NCI-H446 (cell line): ENCODE measurements around the gene HOXC13.

Experiments
- DNase-seq, 2 experiments: peaks; one replicate each; lab custom pipeline; 2025; lab: John Stamatoyannopoulos, UW

Gene HOXC13

DNA sequence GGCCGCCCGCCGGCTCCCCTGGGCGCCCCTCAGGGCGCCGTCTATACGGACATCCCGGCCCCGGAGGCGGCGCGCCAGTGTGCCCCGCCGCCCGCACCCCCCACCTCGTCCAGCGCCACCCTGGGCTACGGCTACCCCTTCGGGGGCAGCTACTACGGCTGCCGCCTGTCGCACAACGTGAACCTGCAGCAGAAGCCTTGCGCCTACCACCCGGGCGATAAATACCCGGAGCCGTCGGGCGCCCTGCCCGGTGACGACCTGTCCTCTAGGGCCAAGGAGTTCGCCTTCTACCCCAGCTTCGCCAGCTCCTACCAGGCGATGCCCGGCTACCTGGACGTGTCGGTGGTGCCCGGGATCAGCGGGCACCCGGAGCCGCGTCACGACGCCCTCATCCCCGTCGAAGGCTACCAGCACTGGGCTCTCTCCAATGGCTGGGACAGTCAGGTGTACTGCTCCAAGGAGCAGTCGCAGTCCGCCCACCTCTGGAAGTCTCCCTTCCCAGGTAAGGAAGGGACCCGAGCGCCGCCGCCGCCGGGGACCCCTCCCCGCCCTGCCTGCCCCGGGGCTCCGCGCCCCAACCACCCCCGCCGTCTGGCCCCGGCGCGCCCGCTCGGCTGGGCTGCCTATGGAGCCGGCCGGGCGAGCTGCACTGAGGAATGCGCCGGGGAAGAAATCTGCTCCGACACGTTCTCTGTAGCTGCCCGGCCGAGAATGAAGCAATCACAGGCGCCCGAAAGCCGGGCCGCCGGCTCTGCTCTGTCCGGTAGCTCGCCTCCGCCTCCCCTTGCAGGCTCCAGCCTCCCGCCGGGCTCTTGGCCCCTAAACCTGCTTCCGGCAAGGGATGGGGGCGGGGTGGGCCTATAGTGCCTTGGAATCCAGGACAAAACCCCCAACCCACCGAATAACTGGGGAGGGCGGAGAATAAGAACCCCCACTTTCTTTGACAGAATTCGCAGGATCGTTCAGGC is 794 bp downstream of the HOXC13 start:
- no peak for DNase-seq

DNA sequence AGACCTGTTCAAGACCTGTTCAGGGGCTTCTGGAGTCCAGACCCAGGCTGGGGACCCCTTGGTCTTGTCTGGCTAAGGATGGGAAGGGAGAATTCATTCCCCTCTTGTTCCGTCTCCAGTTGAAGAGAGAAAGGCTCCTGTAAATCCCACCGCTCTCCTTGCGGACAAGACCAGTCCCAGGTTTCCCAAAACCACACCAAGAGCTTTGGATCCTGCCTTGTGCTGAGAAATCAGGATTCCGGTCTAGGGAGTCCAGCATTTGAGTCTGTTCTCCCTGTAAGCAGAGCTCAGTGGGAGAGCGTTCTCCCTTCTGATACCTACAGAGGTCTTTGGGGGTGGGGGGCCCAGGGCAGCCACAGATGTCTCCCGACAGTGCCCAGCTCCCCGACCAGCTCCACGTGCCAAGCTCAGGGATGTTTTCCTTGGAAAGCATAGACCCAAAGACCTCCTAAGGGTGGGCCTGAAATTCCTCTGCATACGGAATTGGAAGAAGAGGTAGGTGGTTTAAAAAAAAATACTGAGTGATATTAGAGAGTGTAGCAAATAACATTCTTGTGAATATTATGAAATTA is 1.9 kb downstream of the HOXC13 start:
- no peak for DNase-seq

DNA sequence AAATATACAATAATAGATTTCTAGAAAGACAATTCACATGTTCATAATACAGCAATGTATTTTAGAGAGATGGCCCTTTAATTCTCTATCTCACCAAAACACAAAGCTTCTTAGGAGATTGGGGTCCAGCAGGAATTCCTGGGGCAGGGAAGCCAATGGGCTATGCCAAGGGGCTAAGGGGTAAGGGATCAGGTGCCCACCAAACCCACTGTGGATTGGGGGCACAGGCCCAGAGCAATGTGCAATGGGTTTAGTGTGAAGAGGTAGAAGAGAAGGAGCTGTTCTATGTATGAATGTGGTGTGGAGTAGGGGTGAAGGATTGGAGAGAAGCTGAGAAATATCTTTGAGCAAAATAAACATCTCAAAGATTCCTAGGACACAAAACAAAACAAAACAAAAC is 2.6 kb downstream of the HOXC13 start:
- no peak for DNase-seq

DNA sequence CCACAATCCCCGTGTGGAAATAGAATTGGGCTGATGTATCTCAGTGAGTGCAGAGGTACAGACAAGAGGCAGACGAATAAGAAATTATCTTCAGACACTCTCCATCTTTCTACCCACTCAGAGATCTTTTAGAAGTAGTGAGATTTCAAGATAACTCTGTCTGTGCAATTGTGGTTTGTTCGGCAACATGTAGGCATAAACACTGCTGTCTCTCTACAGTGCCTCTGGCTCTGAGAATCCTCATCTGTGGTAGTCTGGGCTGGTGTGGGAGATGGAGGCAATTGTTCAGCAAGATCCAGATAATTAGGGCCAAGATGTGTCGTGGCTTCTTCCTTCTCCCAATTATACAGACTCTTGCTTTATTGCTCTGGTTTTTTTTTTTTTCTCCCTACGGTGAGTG is 3.1 kb downstream of the HOXC13 start:
- DNase-seq, result no peak

DNA sequence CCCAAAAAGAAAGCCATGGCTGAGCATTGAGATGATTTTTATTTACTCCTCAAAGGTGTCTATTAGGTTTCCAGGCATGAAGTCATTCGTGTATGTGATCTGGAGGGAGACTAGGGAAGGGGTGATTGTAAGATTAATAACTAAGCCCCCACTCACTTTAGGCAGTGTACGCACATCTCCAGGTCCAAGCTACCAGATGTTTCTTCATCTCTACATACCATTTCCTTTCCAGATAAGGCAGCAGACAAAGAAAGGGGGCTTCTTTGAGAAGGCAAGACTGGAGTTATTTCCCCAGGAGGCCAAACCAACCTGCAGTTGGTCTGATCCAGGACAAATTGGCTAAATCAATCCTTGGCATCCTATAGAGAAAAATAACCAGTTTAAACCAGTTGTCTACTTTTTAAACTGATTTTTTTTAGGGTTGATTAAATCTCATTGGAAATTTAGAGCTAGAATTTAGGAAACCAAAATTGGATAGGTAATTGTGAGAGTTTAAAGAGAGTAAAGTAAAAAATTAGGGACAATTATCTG is 3.9 kb downstream of the HOXC13 start:
- DNase-seq, result no peak

DNA sequence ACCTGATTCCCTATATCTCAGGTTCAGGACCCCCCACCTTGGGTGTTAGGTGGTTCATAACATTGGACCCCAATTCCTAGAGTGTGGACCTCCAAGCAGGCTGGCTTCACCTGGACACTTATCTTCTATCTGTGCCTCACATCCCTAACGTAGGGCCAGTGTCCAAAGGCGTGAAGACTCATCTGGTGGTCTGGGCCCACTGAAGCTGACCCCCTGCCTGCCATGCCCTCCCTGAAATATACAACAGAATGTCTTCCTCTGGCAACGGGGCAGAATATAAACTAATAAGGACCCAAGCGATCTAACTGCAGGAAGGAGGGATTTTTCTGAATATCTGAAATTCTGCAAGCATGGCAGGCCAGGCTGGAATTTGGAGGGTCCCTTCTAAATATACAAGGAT is 5.6 kb downstream of the HOXC13 start:
- DNase-seq, result no peak

DNA sequence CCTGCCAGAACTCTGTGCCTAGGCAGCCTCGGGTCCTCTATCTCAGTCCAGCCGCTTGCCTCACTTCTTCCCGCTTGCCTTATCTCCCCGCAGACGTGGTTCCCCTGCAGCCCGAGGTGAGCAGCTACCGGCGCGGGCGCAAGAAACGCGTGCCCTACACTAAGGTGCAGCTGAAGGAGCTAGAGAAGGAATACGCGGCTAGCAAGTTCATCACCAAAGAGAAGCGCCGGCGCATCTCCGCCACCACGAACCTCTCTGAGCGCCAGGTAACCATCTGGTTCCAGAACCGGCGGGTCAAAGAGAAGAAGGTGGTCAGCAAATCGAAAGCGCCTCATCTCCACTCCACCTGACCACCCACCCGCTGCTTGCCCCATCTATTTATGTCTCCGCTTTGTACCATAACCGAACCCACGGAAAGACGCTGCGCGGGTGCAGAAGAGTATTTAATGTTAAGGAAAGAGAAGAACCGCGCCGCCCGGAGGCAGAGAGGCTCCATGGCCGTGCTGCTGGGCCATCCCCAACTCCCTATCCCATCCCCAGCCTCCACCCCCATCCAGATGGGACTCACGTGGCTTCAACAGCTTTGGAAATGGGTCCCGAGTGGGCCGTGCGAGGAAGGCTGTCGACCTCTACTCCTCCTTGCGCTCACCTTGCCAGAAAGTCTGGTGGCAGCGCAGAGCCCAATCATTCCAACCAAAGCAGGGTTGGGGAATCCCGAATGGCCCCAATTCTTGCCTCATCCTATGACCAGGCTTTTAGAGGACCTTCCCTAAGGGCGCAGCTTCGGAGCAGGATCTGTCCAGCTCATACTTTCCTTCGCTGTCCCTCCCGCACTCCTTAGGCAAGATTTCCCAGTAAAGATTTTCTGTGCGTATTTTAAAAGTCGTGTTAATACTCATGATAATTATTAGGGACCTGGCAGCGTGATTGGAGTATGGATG is 6.5 kb downstream of the HOXC13 start:
- no peak for DNase-seq

DNA sequence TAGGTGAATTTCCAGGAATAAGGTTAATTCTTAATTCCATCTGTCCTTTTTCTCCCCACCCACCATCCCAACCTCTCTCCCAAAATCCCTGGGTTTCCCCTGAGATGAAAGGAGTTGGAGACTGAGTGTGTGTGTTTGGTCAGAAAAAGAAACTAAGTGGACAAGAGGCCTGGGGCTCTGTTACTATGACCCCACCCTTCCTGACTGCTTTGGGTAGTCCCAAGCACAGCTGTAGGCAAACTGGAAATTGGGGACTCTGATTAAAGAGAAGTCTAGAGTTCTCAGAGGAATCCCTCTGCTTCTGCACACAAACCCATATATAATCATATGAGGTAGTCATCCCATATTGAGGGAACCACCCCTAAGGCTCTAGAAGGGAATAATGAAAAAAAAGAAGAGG is 9.1 kb downstream of the HOXC13 start:
- DNase-seq, result no peak

DNA sequence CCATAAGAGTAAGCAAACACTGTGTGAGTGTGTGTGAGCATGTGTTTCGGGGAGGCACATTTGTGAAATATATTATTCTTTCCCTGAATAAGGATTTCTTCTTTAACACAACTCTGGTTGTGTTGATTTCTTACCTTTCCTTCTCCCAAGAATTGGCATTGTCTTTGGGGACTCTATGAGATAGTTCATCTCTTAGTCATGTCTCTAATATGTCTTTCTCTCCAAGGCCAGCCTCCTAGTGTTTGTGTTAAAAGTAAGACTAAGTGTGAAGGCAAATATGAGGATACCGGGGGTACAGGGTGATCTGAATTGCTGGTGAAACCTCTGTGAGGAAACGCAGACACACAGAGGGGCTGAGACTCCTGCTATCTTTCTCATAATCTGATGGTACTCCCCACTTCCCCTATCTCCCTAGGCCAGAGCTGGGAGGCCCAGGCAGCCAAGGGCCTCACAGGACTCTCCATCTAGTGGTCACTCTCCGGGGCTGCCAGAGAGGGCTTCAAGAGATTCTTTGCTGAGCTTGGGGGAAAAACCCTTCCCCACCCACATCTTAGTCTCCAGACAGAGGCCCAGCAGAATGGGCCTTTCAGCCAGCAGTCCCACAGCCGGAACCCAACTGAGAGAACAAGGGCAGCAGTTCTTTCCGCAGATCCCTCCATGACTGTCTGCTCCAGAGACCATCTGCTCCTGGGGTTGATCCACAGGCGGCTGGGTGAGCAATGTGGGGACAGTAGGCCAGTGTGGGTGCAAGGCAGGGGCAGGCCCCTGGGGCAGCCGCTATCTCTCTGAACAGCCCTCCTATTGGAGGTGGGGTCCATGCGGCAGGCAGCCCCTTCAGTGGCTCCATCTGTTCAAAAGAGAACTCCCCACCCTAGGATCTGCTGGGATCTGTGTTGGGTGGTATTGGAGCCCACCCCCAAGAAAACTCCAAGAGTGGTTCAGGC is 10.3 kb downstream of the HOXC13 start:
- no peak for DNase-seq

DNA sequence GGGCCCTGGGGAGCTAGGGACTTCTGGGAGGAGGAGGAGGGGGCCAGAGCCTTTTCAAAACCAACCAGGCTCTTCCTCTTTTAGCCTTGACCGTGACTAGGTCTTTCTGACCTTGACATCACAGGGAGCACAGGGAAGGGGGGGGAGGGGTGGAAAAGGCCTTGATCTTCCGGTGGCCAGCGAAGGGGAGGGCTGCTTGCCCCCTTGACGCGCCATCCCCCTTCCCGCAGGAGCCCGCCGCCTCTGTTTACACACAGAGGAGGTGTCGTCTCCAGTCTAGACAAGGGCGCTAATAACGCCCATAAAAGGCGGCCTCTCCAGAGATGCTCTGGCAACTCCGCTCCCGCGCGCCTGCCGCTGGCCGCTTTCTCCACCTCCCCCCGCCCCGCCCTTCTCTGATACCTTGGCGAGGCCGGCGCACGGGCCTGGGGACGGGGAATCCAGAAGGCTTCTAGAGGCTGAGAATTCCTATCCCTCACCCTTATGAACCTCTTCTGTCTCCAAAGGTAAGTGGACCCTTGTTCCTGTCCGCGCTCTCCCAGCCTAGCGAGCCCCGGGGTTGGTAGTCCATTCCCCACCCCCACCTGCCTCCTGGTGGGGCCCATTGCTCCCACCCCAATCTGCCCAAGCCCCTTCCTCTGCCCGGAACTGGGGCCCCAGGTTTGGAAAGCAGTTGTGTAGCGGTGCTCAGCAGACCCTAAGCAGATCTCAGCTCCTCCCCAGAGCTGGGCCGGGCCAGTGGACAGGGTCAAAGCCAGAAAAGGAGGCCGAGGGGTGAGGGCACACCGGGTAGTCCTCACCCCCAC is 11.2 kb downstream of the HOXC13 start:
- DNase-seq, result no peak

DNA sequence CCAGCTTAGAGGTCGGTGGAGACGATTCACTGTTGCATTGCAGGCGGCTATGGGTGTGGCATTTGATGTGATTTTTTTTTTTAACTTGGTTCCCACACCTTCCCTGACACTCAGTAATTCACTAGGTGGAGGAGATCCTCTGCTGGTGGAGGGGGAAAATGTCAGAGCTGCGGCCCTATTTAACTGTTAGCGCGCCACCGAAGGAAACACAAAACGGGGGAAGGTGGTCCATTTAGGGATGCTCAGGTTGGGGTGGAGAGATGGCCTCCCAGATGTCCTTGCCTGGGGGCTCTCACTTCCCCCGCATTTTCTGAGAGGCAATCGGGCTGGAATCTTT is 11.8 kb downstream of the HOXC13 start:
- DNase-seq, result no peak

DNA sequence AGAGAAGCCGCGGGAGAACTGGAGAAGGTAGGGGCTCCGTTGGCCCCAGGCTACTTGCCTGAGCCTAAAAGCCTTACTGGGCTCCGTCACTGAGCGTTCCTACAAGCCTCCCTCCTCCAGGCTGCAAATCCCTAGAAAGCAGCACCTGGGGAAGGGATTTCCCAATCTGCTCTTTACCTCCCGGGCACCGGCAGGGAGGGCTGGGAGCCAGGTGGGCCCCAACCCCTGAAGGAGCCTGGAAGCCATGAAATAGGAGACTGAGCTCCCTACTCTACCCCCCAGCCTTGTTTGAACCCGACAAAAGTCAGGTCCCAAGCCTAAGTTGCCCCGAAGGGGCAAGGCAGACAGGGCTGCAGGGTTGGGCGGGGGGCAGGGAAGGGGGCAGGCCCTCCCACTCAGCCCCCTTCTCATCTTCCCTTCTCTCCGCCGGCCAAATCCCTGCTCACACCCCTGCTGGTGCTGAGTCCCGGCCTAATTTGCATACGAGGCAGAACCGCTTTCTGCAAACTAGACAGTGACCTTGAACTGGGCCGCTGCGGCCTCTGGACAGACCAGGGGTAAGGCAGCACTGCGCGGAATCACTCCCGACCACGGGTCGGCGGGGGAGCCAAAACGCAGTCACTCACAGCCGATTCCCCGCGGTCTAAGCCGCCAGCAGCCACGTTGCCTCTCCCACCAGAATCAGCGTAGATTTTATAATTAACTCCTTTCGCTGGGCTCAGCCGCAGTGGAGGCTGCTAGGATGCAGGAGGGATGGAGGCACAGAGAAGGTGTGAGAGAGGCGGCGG is 12.4 kb downstream of the HOXC13 start:
- DNase-seq, result no peak

DNA sequence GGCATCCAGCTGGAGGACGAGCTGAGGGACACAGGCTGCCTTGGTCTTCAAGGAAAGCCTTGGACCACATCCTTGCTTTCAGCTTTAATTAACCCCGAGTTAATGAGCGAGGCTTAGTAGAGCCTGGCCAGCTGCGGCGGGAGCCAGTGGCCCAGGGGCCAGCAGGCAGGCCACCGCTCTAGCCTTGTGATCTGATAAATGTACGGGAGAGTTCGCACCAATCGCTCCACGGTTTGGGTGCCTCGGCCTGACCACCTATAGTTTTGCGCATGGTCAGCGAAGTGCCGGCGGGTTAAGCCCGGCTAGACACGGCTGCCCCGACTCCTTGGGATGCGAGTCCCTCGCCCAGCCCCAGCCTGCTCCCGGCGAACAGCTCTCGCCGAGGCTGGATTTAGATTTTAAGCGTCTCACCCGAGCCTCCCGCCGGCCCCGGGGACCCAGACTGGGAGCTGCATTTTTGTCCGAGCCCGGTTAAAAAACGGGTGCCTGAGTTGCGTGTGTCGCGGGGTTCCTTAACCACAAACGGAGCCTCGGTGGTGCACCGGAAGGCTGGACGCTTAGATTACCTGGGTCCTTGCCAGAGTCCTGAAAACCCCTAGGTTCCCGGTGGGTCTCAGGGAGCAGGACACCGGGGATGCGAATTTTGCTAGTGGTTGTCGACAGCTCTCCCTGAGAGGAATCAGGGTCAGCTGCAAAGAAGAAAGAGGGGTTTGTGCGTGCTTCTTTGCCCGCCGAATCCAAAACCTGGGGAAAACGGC is 13.1 kb downstream of the HOXC13 start:
- DNase-seq, result no peak

DNA sequence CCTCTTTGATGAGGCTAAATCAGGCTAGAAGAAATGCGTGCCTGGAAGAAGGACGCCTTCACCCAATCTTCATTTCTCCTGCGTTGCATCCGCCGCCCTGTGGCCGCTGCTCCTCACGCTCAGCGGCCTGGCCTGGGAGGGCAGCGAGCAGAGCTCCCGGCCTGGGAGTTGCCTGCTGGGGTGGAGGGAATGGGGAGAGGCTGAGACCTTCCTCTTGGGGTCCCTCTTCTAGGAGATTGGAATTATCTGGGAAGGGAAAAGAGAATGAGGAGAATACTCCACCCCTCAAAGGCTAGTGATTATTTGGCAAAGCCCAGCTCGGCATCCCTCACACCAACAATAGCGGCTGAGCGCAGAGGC is 13.7 kb downstream of the HOXC13 start:
- no peak for DNase-seq

DNA sequence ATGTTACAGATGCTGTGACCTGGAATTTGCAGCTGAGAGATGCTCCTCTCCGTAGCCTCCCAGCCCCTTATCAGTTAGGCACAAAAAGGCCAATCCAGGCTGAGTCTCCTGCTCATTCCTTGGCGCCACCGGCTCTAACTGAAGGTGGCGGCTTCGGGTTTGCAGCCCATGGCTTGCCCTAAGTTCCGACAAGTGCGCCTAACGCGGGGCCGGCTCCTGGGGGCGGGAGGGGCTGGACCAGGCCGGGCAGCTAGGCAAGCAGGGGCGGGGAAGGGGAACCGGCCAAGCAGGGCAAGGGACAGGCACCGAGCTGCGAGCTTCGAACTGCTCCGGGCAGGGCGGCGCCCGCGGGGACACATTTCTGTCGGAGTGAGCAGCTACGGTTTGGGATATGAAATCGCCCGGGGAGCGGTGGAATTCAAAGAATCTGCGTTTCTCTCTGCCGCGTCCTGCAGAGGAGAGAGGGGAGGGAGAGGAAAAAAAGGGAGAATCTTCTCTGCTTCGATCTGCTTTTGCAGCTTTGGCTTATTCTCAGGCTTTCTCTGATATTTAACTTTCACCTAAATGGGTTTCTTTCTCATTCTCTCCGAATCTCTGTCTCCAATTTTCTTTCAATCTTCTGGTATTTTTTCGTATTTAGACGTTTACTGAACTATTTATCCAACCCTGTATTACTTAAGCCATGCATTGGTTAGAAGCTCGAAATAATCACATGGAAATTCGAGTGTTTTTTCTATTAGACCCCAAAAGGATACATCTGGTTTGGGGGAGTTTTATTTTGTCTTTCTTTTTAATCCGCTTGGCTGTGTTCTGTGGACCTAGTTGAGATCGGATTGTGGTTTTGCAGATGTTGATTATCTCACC is 14.5 kb downstream of the HOXC13 start:
- DNase-seq, result no peak

DNA sequence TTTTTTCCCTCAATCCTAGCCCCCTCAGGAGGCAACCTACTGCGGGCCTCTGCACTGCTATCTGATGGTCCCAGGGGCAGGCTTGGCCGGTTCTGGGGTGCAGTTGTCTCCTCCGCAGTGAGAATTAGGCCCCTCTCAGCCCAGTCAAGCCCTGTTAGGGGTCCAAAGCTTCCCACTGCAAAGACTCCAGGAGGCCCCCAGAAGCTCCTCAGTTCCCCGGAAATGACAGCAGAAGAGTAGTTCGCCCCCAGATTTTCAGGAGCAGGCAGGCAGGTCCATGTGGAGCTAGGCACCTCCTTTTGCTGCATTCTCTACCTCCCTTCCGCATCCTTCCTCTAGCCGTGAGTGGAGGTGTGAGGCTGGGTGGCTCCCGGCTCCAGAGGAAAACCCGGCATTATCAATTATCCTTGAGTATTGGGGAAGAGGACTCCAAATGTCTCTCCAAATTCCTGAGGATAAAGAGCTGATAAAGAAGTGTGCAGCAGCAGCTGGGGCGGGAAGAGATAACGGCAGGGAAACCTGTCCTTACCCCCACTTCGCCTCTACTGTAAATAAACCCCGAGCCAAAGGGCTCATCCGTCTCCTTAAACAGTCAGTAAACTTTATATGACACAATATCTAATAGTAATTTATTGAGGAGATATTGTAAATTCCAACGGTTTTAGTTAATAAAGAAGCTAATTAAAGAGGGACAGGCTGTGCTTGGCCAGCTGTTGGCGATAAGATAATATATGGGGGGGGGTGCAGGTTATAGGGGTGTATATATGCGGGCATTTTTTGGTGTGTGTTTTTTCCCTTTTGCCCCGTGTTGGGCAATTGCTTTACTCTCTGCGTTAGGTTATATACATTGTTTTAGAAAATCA is 15.4 kb downstream of the HOXC13 start:
- DNase-seq, result no peak

DNA sequence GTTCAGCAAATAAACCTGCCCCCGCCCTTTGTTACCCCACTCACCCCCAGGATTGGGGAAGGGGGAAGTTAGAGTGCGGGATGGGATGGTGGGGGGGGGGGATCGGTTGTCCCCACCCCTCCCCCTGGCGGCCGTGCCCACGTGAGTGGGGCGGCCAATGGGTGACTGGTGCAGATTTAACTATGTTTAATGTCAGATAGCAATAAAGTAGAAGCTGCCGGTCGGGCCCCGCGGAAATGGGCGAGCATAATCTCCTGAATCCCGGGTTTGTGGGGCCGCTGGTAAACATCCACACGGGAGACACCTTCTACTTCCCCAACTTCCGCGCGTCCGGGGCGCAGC is 16.0 kb downstream of the HOXC13 start, which contains the start of gene HOXC12:
TSS of gene HOXC12 (plus strand) at position 210 of the 342 bp plus-strand sequence. CDS start at position 237, 27 bp downstream.
- no peak for DNase-seq
